Natural killer cell treated with Interleukin-12 subunit alpha and Interleukin-12 subunit beta and Interleukin-15 and Interleukin-18, amount 100 ng/mL, for 72 hours (primary cell): ENCODE results near the gene TF. TPM values are rescaled to one million over a fixed set of nuclear protein-coding genes. Genes with fewer than 3 reads are reported as not detected.

Experiments
- ATAC-seq, 2 donors: fragments of 150-1000 bp; cut with Tn5 transposase in 1 of 2; sonication (Bioruptor Pico), chemical (Tn5 transposase) in 1 of 2; 2 replicates each; pipeline ENCODE4 v1.10.0; 2021
- DNase-seq: peaks from one replicate; pipeline ENCODE4 v3.0.0; 2022; ENCODE audit warnings: low spot score
- H3K27ac Mint-ChIP-seq, 2 donors: 1 replicate in 1 of 2; 2 replicates in 1 of 2; pipeline ENCODE4 v1.8.0; 2022; ENCODE audit warnings: mixed read lengths in 2 of 2, mild to moderate bottlenecking in 1 of 2, moderate library complexity in 1 of 2
- H3K27me3 Mint-ChIP-seq, 2 donors: 1 replicate in 1 of 2; 2 replicates in 1 of 2; pipeline ENCODE4 v1.8.0; 2022; ENCODE audit warnings: mixed read lengths in 2 of 2
- H3K36me3 Mint-ChIP-seq: one replicate; pipeline ENCODE4 v1.8.0; 2022; ENCODE audit warnings: mixed read lengths
- H3K4me1 Mint-ChIP-seq, 2 donors: 1 replicate in 1 of 2; 2 replicates in 1 of 2; pipeline ENCODE4 v1.8.0; 2022; ENCODE audit warnings: low read depth in 2 of 2, mixed read lengths in 2 of 2, mild to moderate bottlenecking in 1 of 2
- H3K4me3 Mint-ChIP-seq: one replicate; pipeline ENCODE4 v1.8.0; 2022; ENCODE audit warnings: mixed read lengths
- H3K9me3 Mint-ChIP-seq: 2 replicates; pipeline ENCODE4 v1.8.0; 2022; ENCODE audit warnings: mixed read lengths
- total RNA-seq, 2 donors: library from RNA; stranded (reverse); gene quantifications; one replicate each; pipeline ENCODE4 v1.2.3, GENCODE V29; 2022

Gene TF
- total RNA-seq, 2 donors from 2014 or later, result 0.78 to 0.98 TPM

DNA sequence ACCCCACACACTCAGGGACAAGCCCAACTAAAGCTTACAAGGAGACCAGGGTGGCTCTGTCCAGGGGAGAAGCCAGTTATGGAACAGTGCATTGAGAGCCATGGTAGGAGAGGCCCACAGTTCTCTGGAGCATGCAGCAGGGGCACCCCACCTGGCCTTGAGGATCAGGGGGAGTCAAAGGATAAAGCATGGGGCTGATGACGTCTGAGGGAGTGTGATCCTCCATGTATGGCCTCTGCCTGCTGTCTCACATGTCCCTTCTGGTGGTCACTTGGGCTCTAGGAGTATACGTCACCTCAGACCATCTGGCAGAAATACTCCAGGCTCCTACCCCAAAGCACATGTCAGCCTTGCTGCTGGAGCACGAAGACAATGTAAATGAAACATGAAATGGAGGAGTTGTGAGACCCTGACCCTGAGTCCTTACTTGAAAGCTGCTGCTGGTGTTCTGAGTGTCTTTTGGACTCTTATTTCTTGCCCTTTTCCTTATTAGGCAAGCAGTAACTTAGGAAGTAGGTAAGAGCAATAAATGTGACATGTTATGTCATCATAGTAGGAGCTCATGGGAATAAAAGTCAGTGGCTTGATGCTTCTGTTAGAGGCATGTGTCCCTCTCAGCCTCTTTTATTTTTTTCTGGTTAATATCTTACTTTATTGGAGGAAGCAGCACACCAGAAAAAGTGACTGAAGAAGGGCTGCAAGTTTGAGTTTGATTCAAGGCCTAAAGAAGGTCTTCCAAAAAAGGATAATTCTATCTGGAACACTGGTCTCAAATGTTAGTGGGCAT is 74.9 kb downstream of the TF start:
- ATAC-seq (no peak), DNase-seq (no peak)
- H3K36me3 Mint-ChIP-seq, result peaks cover 11% of the 10 kb centered on the region
- H3K9me3 Mint-ChIP-seq, result no peaks in the 10 kb centered on the region
- no peak overlapping the region for H3K4me3 Mint-ChIP-seq
- no peaks in the 10 kb centered on the region for H3K27me3 Mint-ChIP-seq
- H3K27ac Mint-ChIP-seq, result no peak overlapping the region
- H3K4me1 Mint-ChIP-seq, result peaks cover 0 to 3% of the 10 kb centered on the region in 2 donors

DNA sequence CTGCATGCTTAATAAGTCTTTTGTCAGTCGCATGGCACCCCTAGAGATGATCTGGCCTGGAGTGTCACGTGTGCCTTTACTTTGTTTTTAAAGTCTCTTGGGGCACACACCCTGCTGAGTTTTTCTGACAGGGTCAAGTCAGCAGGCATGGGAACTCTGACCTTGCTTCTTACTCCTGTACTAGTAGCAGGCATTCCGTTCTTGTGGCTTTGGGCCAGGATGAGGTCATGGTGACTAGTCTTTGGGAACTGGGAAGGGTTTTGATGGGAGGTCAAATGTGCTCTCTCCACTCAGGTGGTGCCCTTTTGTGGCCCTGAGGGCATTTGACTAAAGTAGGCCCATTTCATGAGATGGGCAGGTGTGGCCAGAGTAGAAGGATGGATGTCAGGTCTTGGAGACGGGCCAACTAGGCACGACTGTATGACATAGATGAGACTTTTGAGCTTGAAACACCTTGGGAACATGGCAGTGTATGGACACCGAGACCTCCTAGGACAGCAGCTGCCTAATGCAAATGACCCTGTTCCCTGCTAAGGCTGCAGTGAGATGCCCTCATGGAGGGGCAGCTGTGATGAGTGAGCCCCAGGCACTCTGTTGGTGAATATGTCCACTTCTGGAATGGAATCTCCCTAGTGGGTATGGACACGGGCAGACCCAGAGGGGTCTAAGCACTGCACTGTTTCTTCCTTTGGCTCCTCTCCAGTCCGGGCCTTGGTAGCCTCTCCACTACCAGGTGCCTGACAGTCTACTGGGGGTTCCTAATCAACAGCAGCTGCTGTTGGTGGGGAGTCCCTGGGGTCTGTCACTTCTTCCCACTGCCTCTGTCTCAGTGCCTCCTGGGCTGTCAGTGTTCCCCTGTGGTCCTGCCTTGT is 75.8 kb downstream of the TF start:
- H3K27ac Mint-ChIP-seq, result peak overlapping the region in 1 of 2 donors; percentile 15
- peaks cover 0 to 3% of the 10 kb centered on the region in 2 donors for H3K4me1 Mint-ChIP-seq
- no peak overlapping the region for H3K4me3 Mint-ChIP-seq
- ATAC-seq, result no peak
- DNase-seq, result no peak
- H3K27me3 Mint-ChIP-seq, result no peaks in the 10 kb centered on the region
- peaks cover 11% of the 10 kb centered on the region for H3K36me3 Mint-ChIP-seq
- no peaks in the 10 kb centered on the region for H3K9me3 Mint-ChIP-seq

DNA sequence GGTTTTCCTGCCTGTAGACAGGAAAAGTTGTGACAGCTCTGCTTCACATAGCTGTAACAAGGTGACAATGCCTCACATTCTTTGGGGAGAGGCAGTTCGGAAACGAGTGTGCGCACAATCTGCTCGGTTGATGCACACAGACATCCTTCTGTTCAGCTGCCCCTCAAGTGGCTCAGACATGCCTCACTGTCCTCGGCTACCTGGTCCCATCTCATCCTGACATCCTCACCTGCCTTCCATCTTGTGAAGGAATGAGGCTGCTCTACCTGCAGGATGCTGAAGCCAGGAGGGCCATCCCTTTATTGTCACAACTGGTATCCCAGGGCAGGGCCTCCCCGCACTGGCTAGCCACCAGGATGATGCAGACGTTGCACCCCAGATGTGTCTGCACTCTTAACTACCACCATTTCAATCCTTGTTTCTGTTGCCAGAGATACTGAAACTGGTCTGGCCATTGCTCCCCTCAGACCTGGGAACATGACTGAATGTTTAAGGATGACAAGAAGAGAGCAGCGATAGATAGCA is 78.8 kb downstream of the TF start:
- ATAC-seq (no peak), DNase-seq (no peak)
- no peaks in the 10 kb centered on the region for H3K27me3 Mint-ChIP-seq
- no peak overlapping the region for H3K27ac Mint-ChIP-seq
- no peaks in the 10 kb centered on the region for H3K9me3 Mint-ChIP-seq
- H3K36me3 Mint-ChIP-seq, result peaks cover 5% of the 10 kb centered on the region
- H3K4me3 Mint-ChIP-seq, result no peak overlapping the region
- peaks cover 0 to 3% of the 10 kb centered on the region in 2 donors for H3K4me1 Mint-ChIP-seq

DNA sequence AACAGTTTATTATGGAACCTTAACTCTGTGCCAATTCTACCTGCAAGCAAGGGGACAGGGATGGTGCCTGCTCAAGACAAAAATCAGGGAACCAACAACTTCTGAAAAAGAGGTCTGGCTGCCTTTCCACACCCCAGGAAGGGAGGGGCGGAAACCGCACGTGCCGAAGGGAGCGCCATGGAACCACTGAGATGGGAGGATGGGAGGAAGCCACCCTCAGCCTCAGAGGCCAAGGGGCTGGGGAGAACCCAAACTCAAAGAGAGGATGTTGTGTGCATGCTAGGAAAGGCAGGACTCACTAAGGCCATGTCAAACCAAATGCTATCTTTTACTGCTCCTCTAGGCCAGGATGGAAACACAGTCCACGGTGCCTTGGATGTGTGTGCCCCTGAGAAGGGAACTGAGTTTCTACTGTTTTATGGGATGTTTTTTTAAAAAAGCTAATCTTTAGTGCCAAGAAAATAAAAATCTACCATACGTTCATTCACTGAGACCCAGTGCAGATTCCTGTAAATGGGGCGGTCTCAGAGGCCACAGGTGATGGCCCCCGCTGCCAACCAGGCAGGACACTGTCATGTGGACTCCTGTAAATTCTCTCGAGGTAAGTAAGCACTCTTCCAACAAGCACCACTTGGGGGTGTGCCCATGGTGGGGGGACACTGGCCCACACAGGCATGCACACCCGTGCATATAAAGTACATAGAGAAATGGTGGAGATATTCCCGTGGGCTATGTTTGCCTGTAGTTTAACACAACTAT is 80.0 kb downstream of the TF start:
- no peak for ATAC-seq
- Mint-ChIP-seq H3K27me3 (no peaks in the 10 kb centered on the region), H3K9me3 (no peaks in the 10 kb centered on the region), H3K27ac (no peak overlapping the region), H3K36me3 (peaks cover 5% of the 10 kb centered on the region), H3K4me3 (no peak overlapping the region), H3K4me1 (peaks cover 0 to 3% of the 10 kb centered on the region in 2 donors)
- no peak for DNase-seq

DNA sequence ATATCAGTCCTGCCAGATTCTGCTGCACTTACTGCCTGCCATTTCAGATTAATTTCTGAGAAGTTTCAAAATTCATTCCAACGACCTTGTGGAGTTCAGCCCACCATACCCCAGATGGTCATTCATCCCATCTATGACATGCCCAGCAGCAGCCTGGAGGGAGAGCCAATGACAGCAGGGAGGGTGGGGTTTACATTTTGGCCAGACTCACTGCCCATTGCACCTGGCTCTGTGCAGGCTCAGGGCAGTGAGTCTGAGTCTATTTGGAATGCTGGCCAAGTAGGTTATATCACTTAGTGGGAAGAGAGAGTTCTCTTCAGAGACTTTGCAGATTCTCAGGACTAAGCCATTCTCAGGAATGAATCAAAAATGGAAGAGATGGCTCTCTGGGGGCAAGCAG is 80.9 kb downstream of the TF start:
- no peak for ATAC-seq
- Mint-ChIP-seq H3K36me3 (peaks cover 5% of the 10 kb centered on the region), H3K4me1 (peaks cover 0 to 3% of the 10 kb centered on the region in 2 donors), H3K4me3 (no peak overlapping the region), H3K27ac (no peak overlapping the region), H3K27me3 (no peaks in the 10 kb centered on the region), H3K9me3 (no peaks in the 10 kb centered on the region)
- DNase-seq, result no peak

DNA sequence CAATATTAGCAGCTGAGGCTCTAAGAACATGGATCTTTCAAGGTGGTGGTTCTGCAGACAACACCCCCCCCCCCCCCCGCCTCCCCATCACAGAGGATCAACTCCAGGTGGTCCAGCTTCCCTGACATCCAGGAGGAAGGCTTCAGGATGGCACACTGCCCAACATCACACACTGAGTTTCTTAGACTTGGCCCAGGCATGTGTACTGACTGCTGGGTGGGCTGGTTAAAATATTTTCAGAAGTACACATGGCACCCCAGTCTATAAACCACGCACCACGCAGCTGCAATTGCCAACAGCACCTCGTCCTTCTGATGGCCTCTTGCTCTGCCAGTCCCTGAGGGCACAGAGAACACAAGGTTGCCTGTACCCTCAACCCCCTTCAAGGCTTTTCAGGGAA is 81.5 kb downstream of the TF start:
- no peaks in the 10 kb centered on the region for H3K27me3 Mint-ChIP-seq
- no peak overlapping the region for H3K4me3 Mint-ChIP-seq
- H3K9me3 Mint-ChIP-seq, result no peaks in the 10 kb centered on the region
- peaks cover 1% of the 10 kb centered on the region for H3K36me3 Mint-ChIP-seq
- H3K27ac Mint-ChIP-seq, result no peak overlapping the region
- no peak for ATAC-seq
- H3K4me1 Mint-ChIP-seq, result peaks cover 0 to 3% of the 10 kb centered on the region in 2 donors
- no peak for DNase-seq

DNA sequence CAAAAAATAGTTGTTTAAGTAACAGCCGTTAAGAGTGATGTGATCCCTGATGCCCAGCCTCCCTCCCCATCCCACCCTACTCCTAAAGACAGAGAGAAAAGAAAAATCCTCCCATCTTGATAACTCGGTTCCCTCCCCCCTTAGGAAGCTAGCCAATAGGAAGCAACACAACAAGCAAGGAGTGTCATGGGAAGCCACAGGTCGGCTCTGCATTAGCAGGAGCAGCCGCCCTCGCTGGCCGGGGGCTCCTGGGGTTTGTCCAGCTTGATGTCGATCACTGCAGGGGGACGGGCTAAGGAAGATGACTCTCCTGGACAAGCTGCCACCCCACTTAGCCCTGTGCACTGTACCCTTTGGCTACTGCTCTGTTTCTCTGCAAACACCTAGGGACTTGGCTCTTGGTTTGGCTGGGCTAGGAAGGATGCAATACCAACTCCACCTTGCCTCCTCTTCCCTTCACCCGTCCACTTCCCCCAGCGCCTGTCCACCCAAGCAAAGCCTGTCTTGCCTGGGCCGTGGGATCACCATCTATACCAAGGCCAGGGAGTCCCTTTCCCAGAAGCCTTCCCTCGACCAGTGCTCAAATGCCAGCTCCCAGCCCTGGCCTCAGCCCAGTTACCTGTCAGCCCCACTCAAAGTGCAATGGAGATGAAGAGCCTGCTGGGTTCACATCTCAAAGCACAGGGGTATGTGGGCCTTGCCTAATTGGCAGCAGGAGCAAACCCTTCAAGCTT is 82.5 kb downstream of the TF start:
- H3K27ac Mint-ChIP-seq, result no peak overlapping the region
- peaks cover 0 to 3% of the 10 kb centered on the region in 2 donors for H3K4me1 Mint-ChIP-seq
- ATAC-seq, result no peak
- no peak overlapping the region for H3K4me3 Mint-ChIP-seq
- DNase-seq, result no peak
- H3K27me3 Mint-ChIP-seq, result no peaks in the 10 kb centered on the region
- H3K9me3 Mint-ChIP-seq, result no peaks in the 10 kb centered on the region
- H3K36me3 Mint-ChIP-seq, result no peaks in the 10 kb centered on the region

DNA sequence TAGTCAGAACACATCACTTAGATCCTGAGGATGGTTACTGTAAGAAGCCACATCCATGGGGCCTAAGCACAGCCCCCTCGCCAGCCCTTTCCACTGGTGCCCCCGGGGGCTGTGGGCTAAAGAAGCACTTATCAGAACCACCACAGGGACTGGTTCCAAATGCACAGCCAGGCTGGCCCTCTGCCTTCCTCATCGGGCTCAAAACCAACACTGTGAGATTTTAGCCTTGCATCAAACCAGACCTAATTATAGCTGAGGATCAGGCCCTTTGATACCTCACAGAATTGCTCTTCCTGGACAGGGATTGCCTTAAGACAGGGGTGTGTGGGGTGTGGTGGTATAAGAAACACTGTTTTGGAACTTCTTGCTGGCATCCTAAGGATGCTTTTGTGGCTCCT is 83.1 kb downstream of the TF start:
- Mint-ChIP-seq H3K36me3 (no peaks in the 10 kb centered on the region), H3K4me1 (peaks cover 0 to 3% of the 10 kb centered on the region in 2 donors), H3K27ac (no peak overlapping the region), H3K4me3 (no peak overlapping the region), H3K27me3 (no peaks in the 10 kb centered on the region), H3K9me3 (no peaks in the 10 kb centered on the region)
- no peak for DNase-seq
- no peak for ATAC-seq

DNA sequence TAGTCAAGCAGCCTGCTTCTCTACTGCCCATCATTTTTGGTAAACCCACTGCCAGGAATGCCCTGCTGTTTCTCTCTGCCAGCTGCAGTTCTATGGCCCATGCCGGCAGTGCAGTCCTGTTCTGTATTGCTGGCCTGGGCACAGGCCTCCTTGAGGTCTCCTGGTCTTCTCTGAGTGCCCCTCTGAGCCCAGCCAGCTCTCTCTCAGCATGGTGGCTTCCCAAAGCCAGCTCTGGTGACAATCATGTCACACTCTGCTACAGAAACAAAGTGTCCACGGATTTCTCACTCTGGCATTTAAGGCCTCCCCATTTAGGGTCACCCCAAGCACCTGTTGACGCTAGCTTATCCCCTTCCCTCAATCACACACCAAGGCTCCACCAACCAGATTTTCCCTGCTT is 83.9 kb downstream of the TF start:
- Mint-ChIP-seq H3K27me3 (no peaks in the 10 kb centered on the region), H3K9me3 (no peaks in the 10 kb centered on the region), H3K36me3 (no peaks in the 10 kb centered on the region), H3K4me1 (peaks cover 0 to 2% of the 10 kb centered on the region in 2 donors), H3K4me3 (no peak overlapping the region), H3K27ac (no peak overlapping the region)
- no peak for DNase-seq
- ATAC-seq, result no peak

DNA sequence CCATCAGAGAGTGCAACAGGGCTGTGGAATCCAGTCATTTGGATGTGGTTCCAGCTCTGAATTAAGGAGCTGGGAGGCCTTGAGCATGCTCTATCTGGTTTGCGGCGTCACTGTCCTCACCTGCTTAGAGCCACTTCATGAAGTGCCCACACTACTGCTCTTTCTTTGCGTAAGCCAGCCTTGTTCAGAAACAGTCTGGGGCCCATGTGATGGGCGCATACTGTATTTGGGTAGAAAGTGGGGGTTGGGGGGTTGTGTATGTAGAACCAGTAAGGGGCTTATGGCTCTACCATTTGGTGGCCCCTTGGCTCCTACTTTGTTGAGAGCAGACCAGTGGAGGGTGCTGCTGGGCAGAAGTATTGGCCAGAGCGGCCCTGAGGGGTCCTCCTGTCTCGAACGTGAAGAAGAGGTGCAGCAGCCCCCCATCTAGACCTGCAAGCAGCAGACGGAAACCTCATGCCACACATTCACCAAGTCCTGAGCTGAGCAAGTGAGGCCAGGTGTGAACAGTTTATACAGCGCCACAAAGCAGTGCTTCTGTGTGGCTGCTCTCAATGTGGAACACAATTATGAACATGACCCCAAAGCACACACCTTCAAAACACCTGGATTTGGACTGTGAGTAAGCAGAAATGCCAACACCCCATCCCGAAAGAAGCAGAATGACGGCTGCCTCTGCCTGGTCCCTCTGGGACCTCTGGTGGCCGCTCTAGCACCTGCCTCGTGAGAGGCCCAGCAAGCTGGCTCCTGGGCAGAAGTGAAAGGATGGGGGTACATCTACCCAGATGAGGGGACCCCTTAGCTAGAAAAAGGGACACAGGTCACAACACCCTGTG is 86.0 kb downstream of the TF start:
- Mint-ChIP-seq H3K27me3 (no peaks in the 10 kb centered on the region), H3K9me3 (no peaks in the 10 kb centered on the region), H3K4me1 (no peaks in the 10 kb centered on the region), H3K36me3 (no peaks in the 10 kb centered on the region), H3K27ac (no peak overlapping the region), H3K4me3 (no peak overlapping the region)
- ATAC-seq (no peak), DNase-seq (no peak)

DNA sequence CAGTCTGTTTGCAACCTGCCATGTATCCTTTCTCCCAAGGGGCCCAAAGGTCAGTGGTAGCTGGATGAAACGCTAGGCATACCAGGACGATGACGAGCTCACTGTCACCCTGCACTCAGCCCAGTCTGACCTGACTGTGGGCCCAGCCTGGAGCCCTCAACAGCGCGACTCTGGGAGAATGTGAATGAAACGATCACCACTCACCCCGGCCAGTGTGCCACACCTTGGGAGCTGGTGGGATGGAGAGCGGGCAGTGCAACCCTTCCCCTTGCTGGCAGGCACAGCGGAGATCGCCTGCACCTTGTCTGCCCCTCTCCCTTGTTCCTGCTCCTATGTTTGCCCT is 86.6 kb downstream of the TF start:
- Mint-ChIP-seq H3K9me3 (no peaks in the 10 kb centered on the region), H3K4me1 (no peaks in the 10 kb centered on the region), H3K4me3 (no peak overlapping the region), H3K27me3 (no peaks in the 10 kb centered on the region), H3K27ac (no peak overlapping the region), H3K36me3 (no peaks in the 10 kb centered on the region)
- ATAC-seq (no peak), DNase-seq (no peak)

DNA sequence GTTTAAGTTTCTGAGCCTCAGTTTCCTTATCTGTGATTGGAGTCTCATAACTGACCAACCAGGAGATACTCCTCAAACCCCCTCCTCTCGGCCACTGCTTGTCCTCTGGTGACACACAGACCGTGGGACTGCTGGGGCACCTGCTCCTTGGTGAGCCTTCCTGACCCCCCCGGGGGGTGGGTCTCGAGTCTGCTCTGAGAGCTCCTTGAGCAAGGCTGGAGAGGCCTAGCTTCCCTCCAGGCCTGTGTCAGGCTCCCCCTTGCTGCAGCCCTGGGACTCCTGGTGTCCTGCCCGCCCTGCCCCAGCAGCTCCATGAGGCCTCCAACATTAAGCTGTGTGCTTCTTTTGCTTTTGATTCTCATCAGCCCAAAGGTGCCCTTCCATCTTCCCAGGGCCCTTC is 87.1 kb downstream of the TF start:
- no peak overlapping the region for H3K27ac Mint-ChIP-seq
- H3K27me3 Mint-ChIP-seq, result no peaks in the 10 kb centered on the region
- no peaks in the 10 kb centered on the region for H3K36me3 Mint-ChIP-seq
- no peaks in the 10 kb centered on the region for H3K4me1 Mint-ChIP-seq
- ATAC-seq (no peak), DNase-seq (no peak)
- no peak overlapping the region for H3K4me3 Mint-ChIP-seq
- no peaks in the 10 kb centered on the region for H3K9me3 Mint-ChIP-seq
